ENCODE results near the gene TAB2. TPM values are rescaled to one million over a fixed set of nuclear protein-coding genes. Genes with fewer than 3 reads are reported as not detected.

TAB2 gene
- total RNA-seq, 2 experiments from 2014 or later = 120 to 138 TPM

- CTCF ChIA-PET = interaction anchor here (0.7 kb wide), 1 partner anchor 36 kb away, joined by 3 read pairs; no protein-coding TSS in a partner anchor
- Mint-ChIP-seq H3K4me1 (peaks cover 23% of the 10 kb centered on the region), H3K4me3 (no peak overlapping the region), H3K27ac (no peak overlapping the region), H3K9me3 (ENCODE audit: low read depth) (no peaks in the 10 kb centered on the region), H3K36me3 (peaks cover 6% of the 10 kb centered on the region), H3K27me3 (no peaks in the 10 kb centered on the region)
- DNase-seq (no peak), ATAC-seq (no peak)
Observed at GRCh38 chr6:149289192-149289781, 28.2 kb upstream of the TAB2 start.

- H3K9me3 Mint-ChIP-seq (ENCODE audit: low read depth) = no peaks in the 10 kb centered on the region
- no peaks in the 10 kb centered on the region for H3K27me3 Mint-ChIP-seq
- no peak for ATAC-seq
- peaks cover 17% of the 10 kb centered on the region for H3K4me1 Mint-ChIP-seq
- no peak for DNase-seq
- CTCF ChIA-PET = no interaction called here
- H3K36me3 Mint-ChIP-seq = peaks cover 6% of the 10 kb centered on the region
- H3K27ac Mint-ChIP-seq = no peak overlapping the region
- no peak overlapping the region for H3K4me3 Mint-ChIP-seq
Observed at GRCh38 chr6:149289966-149290365, 27.5 kb upstream of the TAB2 start.

GRCh38 chr6:149293244-149293643 lies 24.3 kb upstream of the TAB2 start:
- Mint-ChIP-seq H3K27ac (no peak overlapping the region), H3K4me3 (no peak overlapping the region), H3K4me1 (peaks cover 2% of the 10 kb centered on the region), H3K9me3 (ENCODE audit: low read depth) (peaks cover 6% of the 10 kb centered on the region), H3K36me3 (peaks cover 9% of the 10 kb centered on the region), H3K27me3 (no peaks in the 10 kb centered on the region)
- DNase-seq (no peak), ATAC-seq (no peak)
- CTCF ChIA-PET = no interaction called here

GRCh38 chr6:149300563-149300962 lies 16.9 kb upstream of the TAB2 start:
- DNase-seq = no peak
- Mint-ChIP-seq H3K36me3 (peaks cover 4% of the 10 kb centered on the region), H3K27ac (no peak overlapping the region), H3K4me3 (no peak overlapping the region), H3K9me3 (ENCODE audit: low read depth) (peaks cover 4% of the 10 kb centered on the region), H3K4me1 (no peaks in the 10 kb centered on the region), H3K27me3 (no peaks in the 10 kb centered on the region)
- CTCF ChIA-PET = interaction anchor here (1.4 kb wide), 1 partner anchor 21 kb away, joined by 4 read pairs; no protein-coding TSS in a partner anchor
- ATAC-seq = no peak

GRCh38 chr6:149302723-149303122 lies 14.8 kb upstream of the TAB2 start:
- ATAC-seq = no peak

GRCh38 chr6:149303468-149303867 lies 14.0 kb upstream of the TAB2 start:
- Mint-ChIP-seq H3K27me3 (no peaks in the 10 kb centered on the region), H3K27ac (no peak overlapping the region), H3K9me3 (ENCODE audit: low read depth) (no peaks in the 10 kb centered on the region), H3K4me3 (no peak overlapping the region), H3K4me1 (no peaks in the 10 kb centered on the region), H3K36me3 (peaks cover 2% of the 10 kb centered on the region)
- ATAC-seq (no peak), DNase-seq (no peak)
- CTCF ChIA-PET = no interaction called here

More at GRCh38 chr6:149302723-149303122, 14.8 kb upstream of the TAB2 start:
- CTCF ChIA-PET = no interaction called here
- Mint-ChIP-seq H3K36me3 (peaks cover 2% of the 10 kb centered on the region), H3K27me3 (no peaks in the 10 kb centered on the region), H3K4me3 (no peak overlapping the region), H3K4me1 (no peaks in the 10 kb centered on the region), H3K9me3 (ENCODE audit: low read depth) (no peaks in the 10 kb centered on the region), H3K27ac (no peak overlapping the region)
- DNase-seq = no peak

GRCh38 chr6:149305372-149305771 lies 12.1 kb upstream of the TAB2 start:
- CTCF ChIA-PET = no interaction called here
- Mint-ChIP-seq H3K27ac (no peak overlapping the region), H3K27me3 (no peaks in the 10 kb centered on the region), H3K4me1 (no peaks in the 10 kb centered on the region), H3K36me3 (peaks cover 2% of the 10 kb centered on the region), H3K9me3 (ENCODE audit: low read depth) (no peaks in the 10 kb centered on the region), H3K4me3 (no peak overlapping the region)
- ATAC-seq (no peak), DNase-seq (no peak)

- DNase-seq = no peak
- H3K36me3 Mint-ChIP-seq = peaks cover 2% of the 10 kb centered on the region
- H3K4me3 Mint-ChIP-seq = no peak overlapping the region
- CTCF ChIA-PET = no interaction called here
- ATAC-seq = no peak
- no peaks in the 10 kb centered on the region for H3K9me3 Mint-ChIP-seq (ENCODE audit: low read depth)
- H3K27ac Mint-ChIP-seq = no peak overlapping the region
- no peaks in the 10 kb centered on the region for H3K27me3 Mint-ChIP-seq
- no peaks in the 10 kb centered on the region for H3K4me1 Mint-ChIP-seq
Observed at GRCh38 chr6:149306967-149307366, 10.5 kb upstream of the TAB2 start.

- no peak overlapping the region for H3K27ac Mint-ChIP-seq
- H3K27me3 Mint-ChIP-seq = no peaks in the 10 kb centered on the region
- no peak for ATAC-seq
- H3K36me3 Mint-ChIP-seq = peaks cover 10% of the 10 kb centered on the region
- no peak overlapping the region for H3K4me3 Mint-ChIP-seq
- CTCF ChIA-PET = no interaction called here
- DNase-seq = no peak
- H3K9me3 Mint-ChIP-seq (ENCODE audit: low read depth) = peaks cover 7% of the 10 kb centered on the region
- H3K4me1 Mint-ChIP-seq = peaks cover 14% of the 10 kb centered on the region
Observed at GRCh38 chr6:149311293-149311692, 6.2 kb upstream of the TAB2 start.

- Mint-ChIP-seq H3K36me3 (peaks cover 10% of the 10 kb centered on the region), H3K4me1 (peaks cover 14% of the 10 kb centered on the region), H3K4me3 (no peak overlapping the region), H3K27me3 (no peaks in the 10 kb centered on the region), H3K27ac (no peak overlapping the region), H3K9me3 (ENCODE audit: low read depth) (peaks cover 7% of the 10 kb centered on the region)
- no peak for DNase-seq
- no peak for ATAC-seq
- CTCF ChIA-PET = no interaction called here
Observed at GRCh38 chr6:149311766-149312165, 5.7 kb upstream of the TAB2 start.

- Mint-ChIP-seq H3K9me3 (ENCODE audit: low read depth) (peaks cover 7% of the 10 kb centered on the region), H3K4me1 (peaks cover 14% of the 10 kb centered on the region), H3K27me3 (no peaks in the 10 kb centered on the region), H3K27ac (no peak overlapping the region), H3K4me3 (no peak overlapping the region), H3K36me3 (peaks cover 10% of the 10 kb centered on the region)
- CTCF ChIA-PET = no interaction called here
- ATAC-seq (no peak), DNase-seq (no peak)
Observed at GRCh38 chr6:149313070-149313469, 4.4 kb upstream of the TAB2 start.

GRCh38 chr6:149313861-149314260 lies 3.7 kb upstream of the TAB2 start:
- Mint-ChIP-seq H3K36me3 (peaks cover 15% of the 10 kb centered on the region), H3K27ac (no peak overlapping the region), H3K4me3 (no peak overlapping the region), H3K27me3 (no peaks in the 10 kb centered on the region), H3K4me1 (peaks cover 14% of the 10 kb centered on the region), H3K9me3 (ENCODE audit: low read depth) (peaks cover 7% of the 10 kb centered on the region)
- no peak for DNase-seq
- CTCF ChIA-PET = no interaction called here
- no peak for ATAC-seq

GRCh38 chr6:149314325-149314905 lies 3.1 kb upstream of the TAB2 start:
- peaks cover 7% of the 10 kb centered on the region for H3K9me3 Mint-ChIP-seq (ENCODE audit: low read depth)
- DNase-seq = no peak
- ATAC-seq = no peak
- H3K27ac Mint-ChIP-seq = no peak overlapping the region
- no peak overlapping the region for H3K4me3 Mint-ChIP-seq
- peaks cover 14% of the 10 kb centered on the region for H3K4me1 Mint-ChIP-seq
- CTCF ChIA-PET = no interaction called here
- peaks cover 20% of the 10 kb centered on the region for H3K36me3 Mint-ChIP-seq
- H3K27me3 Mint-ChIP-seq = no peaks in the 10 kb centered on the region

- peak overlapping the region; percentile 92 for H3K4me3 Mint-ChIP-seq
- peaks cover 7% of the 10 kb centered on the region for H3K9me3 Mint-ChIP-seq (ENCODE audit: low read depth)
- H3K27ac Mint-ChIP-seq = peak overlapping the region; percentile 89
- no peak for ATAC-seq
- CTCF ChIA-PET = interaction anchor here (0.8 to 2.8 kb wide), 10 partner anchors 18 to 288 kb away, joined by 3 to 7 read pairs (median 4); no protein-coding TSS in a partner anchor
- H3K4me1 Mint-ChIP-seq = peaks cover 20% of the 10 kb centered on the region
- H3K27me3 Mint-ChIP-seq = no peaks in the 10 kb centered on the region
- DNase-seq = no peak
- peaks cover 29% of the 10 kb centered on the region for H3K36me3 Mint-ChIP-seq
Observed at GRCh38 chr6:149316108-149316727, 1.3 kb upstream of the TAB2 start.
